Right lung (tissue), 5 donors: ENCODE data around the gene POLR1C. TPM values are rescaled to one million over a fixed set of nuclear protein-coding genes. Genes with fewer than 3 reads are reported as not detected.
A peak's percentile ranks its signal among the peaks of the same experiment; 100 is the strongest.
"Not testable (repeated sequence)": the region's sequence is repeated elsewhere in the genome, so short reads cannot be mapped to it uniquely, and the experiment has no call there.

Experiments
- DNase-seq, 2 donors: peaks; one replicate each; pipeline ENCODE4 v3.0.0-alpha.2; 2013
- polyA plus RNA-seq, 5 donors: library from polyadenylated mRNA; unstranded; fragments of 120-200 nt; gene quantifications; one replicate each; pipeline versions ENCODE4 v1.2.1 to v1.2.3, GENCODE V29; 2013; ENCODE audit warnings: inconsistent platforms in 1 of 5, low replicate concordance in 1 of 5; ENCODE audit not compliant: insufficient read length in 5 of 5, insufficient read depth in 1 of 5

The POLR1C gene
- polyA plus RNA-seq, 5 donors: 33.8 to 37.9 (median 37.0) TPM

DNA sequence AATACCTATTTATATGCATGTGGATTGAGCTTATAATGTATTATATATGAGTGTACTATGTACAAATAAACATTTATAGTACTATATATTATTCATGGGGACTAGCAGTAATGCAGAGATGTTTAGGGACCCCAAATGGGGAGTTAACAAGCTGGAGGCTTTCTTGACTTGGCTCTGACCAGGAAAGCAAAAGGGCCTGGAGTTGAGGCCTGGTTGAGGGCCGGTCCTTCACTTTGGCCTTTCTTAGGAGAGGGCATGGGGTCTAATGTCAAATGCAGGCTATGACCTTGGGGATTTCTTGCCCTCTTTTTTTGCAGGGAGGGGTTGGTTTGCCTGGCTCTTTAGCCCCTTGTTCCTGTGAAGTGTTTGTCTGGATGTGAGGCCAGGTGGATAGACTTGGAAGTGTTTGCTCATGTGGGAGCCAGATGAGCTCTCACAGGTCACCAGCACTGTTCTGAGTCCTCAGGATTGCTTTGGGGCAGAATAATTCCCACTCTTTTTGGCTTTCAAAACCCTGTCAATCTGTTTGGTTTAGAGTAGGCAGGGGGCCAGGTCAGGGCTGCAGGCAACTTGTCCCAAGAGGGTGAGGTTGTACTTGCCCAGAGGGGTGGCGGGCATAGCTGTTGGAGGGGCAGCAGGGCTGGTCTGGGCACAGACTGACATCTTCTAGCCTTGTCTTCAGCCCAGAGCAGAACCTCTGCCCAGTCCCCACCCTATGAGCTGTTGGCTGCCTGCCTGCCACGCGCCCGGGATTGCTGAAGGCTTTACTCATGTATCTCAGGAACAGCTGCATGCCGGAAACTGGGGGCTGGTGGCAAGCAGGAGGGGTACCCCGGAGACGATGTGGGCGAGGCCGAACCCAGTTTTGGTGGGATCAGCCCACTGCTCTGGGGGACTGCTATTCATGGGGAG is 24.9 kb upstream of the POLR1C start:
- peak in 1 of 2 donors; percentile 39 for DNase-seq

DNA sequence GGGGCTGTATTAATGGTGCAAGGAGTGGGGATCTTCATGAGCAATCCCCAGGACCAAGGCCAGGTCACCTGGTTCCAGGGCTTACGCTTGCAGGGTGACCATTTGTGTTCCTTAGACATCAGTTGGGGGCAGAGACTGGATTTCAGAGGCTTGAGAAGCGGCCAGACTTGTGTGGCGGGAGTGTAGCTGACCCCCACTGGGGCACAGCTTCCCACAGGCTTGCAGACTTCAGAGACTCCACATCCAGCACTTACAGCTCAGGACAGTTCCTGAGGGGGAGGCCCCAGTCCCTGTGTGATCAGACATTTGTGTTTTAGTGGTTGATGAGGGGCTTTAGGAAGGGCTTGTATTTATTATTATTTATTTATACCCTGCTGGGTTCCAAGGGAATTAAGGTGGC is 24.2 kb upstream of the POLR1C start:
- no peak for DNase-seq

DNA sequence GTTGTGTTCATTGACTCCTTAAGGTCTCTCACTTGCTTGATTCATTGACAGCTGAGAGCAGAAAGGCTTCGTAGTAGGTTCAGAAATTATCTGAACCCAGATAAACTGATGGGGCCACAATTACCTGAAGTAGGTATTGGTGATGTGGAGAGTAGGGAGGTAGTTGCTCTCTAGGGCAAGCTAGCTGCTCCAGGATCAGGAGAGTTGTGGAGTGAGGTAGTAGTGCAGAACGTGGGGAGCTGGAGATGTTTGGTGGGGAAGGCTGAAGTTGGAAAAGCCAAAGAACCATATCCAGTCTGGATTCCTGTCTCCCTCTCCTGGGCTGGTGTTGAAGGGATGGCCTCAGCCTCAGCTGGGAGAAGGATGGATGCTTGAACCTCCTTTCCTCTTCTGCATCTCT is 23.7 kb upstream of the POLR1C start:
- DNase-seq: no peak

DNA sequence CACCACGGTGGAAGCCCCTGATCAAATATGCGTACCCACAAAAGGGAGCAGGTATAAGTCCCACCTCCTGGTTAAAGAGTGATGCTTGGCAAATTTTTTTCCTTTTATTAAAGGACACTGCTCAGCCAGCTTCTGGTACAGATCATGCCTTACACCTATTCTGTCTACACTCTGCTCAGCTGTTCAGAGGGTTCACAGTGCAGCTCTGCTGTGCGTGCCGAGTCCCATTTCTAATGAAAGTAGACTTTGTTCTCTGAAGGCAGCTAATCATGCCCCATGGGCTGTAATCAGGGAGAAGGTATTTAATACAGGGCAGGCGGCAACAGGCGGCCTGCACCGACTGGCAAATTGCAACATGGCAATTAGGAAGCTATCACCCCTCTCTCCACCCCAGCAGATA is 23.1 kb upstream of the POLR1C start:
- no peak for DNase-seq

DNA sequence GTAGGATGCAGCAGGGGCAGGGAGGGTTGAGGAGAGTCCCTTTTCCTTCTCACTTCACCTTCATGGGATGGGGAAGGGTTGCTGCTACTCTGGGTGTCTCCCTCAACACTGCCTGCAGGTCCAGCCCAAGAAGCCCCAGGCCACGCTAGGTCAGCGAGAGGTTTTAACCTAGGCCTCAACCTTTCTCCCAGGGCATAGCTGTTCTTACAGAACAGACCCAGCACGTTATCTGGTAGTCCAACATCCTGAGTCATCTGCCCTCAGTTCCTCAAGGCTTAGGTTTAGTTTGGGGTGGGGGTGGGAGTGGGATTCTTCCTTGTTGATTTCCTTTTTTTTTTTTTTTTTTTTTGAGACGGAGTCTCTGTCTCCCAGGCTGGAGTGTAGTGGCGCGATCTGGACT is 22.6 kb upstream of the POLR1C start:
- no peak for DNase-seq

DNA sequence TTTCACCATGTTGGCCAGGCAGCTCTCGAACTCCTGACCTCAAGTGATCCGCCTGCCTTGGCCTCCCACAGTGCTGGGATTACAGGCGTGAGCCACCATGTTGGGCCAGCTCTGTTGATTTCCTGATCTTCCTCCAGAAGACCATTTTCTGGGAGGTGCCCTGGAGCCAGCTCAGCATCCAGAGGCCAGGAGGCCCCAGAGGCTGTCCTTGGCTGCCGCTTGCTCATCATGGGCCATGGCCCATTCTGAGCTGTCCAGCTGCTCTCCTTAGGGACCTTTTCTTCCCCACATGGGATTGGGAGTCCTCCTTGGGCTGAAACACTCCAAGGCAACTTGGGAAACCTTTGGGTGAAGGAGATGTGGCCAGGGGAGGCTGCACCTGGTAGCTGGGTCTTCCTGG is 22.1 kb upstream of the POLR1C start:
- no peak for DNase-seq

DNA sequence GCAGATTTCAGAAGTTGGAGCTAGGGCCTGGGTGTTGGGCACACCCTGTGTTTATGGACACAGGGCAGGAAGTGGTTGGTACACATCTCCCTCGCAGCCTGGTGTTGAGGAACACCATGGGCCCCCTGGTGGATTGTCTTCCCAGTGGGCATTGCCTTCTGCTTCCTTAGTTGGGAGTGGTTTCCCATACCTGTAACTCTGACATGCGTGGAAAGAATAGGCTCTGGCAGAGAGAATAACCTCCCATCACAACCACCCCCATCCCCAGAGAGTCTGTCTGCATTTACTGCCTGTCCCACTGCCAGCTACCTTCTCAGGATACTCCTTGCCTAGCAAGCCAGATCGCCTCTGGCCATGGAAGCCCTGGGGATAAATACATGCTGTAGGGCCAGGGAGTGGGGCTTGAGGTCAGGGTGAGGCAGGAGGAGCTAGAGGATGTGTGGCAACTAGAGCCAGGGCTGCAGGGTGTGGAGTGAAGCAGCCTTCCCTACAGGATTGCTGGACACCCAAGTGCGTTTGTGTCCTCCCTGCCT is 21.4 kb upstream of the POLR1C start:
- DNase-seq: no peak

DNA sequence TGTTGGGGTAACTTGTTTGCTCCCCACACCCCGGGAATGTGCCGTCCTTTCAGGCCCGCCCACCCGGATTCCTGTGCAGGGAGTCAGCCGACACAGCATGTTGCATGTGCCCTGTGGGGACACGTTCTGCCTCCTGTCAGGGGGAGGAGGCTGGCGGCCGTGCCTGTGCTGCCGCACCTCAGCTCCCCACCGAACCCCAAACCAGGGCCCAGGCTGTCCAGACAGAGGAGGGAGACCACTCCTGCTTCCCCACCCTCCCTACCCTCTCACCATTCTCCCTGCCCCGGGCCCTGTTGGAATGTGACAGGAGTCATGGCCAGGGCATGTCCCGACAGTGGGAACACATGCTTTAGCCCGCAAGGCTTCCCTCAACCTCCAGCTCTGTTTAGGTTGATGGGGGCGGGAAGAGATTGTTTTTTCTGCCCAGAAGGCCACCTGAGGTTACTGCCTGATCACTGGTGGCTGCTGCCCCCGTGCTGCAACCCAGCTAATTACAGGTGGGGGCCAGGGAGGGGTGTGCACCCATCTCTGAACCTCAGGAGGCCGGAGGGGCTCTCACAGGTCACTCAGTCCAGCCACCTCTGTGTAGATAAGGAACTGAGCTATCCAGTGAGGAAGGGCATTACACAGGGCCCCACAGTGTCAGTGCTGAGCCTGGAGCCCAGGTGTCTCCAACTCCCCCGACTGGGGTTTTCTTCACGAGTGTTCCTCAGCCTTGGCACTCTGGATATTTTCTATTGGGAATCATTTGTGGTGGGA is 20.3 kb upstream of the POLR1C start:
- no peak for DNase-seq

DNA sequence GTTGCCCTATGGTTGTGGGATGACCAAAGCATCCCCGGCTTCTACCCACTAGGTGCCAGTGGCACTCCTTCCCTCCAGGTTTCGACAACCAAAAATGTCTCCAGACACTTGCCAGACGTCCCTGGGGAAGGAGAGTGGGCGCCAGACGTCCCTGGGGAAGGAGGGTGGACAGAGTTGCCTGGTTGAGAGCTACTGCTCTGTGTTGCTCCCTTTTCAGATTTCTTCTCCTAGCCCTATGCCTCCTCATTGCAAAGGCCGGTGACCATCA is 19.8 kb upstream of the POLR1C start:
- DNase-seq: no peak

DNA sequence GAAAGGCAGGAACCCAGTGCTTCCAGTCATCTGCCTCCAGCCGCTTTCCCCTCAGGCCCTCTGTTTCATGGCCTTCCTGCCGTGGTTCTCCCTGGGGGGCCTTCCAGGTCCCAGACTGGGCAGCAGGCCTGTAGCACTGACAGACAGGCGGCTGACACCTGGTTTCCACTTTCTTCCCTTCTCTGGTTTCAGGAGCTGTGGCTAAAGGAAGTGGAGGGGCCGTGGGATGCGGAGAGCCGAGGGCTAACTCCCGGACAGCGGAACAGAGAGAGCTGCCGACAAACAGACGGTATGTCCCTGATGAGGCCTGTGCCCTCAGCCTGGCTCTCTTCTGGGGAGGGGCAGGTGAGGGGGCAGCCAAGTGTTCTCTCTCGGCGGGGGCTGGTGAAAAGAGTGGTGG is 19.2 kb upstream of the POLR1C start:
- no peak for DNase-seq

DNA sequence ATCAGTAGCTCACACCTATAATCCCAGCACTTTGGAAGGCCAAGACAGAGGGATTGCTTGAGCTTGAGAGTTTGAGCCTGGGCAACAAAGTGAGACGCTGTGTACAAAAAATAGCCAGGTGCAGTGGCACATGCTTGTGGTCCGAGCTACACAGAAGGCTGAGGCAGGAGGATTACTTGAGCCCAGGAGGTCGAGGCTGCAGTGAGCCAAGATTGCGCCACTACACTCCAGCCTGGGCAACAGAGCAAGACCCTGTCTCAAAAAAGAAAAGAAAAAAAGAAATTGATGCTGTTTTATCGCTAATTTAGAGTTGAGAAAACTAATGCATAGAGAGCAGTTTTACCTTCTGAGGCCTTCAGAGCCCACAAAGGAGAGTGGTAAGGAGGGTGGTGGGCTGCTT is 18.6 kb upstream of the POLR1C start:
- not testable (repeated sequence) for DNase-seq

DNA sequence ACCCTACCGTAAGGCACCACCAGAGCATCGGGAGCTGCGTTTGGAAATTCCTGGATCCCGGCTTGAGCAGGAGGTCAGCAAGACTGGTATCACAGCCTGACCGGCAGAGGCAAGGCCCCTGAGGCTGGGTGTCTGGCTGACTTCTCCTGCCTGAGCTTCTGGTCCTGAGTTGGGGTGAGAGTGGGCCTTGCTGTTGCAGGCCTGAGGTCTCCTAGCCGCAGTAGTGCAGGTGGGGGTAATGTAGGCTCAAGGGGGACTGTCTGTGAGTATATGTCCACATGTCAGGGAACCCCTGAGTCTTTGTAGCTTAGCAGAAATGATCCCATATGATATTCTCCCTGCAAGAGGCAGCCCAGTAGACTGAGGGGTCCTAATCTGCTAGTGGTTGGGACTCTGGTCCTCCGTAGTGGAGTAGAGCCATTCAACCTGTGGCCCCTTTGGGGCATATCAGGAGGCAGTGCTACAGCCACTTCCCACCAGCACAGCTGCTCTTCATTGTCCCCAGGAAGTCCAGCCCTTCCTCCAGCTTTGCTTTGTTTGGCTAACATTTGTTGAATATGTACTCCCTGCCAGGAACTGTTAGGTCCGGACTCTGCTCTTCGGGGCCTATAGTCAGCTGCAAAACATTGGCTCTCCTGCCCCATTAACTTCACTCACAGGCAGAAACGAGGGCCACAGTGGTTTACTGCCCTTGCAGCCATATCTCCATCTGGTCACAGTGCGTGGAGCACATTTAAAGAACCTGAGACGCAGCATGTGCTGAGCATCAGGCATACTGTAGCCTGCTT is 17.7 kb upstream of the POLR1C start:
- DNase-seq: no peak

DNA sequence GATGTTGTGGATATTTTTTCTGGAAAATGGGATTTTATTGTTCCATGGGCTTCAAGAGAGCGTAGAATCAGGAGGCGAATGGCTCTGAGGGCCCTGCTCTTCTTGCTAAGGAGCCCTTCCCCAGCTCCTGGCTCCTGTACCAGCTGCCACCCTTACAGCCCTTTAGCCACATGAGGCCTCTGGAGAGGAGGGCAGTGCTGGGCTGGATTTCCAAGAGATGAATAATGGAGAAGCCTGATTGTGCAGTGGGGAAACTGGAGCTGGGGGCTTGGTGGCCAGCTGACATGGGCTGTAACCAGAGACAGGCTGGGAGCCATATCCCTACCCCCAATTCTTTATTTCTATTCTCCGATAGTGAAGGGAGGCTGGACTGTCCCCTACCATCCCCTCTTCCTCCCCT is 16.0 kb upstream of the POLR1C start:
- DNase-seq: no peak

DNA sequence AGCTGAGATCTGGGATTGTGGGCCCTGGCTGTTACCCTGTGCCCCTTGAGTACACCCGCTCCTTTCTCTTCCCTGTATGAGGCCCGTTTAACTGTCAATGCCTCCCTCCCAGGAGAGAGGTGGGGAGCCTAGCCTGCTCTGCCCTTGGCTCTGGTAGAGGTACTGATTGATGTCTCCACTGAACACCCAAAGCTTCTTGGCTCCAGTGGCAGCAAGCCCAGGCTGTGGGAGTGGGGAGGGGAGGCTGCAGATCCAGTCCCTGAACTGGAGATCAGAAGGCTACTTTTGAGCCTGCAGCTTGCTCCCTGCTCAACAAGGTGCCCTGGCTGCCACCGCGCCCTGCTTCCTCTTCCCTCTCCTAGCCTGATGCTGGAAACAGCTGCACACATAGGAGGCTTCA is 14.2 kb upstream of the POLR1C start:
- no peak for DNase-seq

DNA sequence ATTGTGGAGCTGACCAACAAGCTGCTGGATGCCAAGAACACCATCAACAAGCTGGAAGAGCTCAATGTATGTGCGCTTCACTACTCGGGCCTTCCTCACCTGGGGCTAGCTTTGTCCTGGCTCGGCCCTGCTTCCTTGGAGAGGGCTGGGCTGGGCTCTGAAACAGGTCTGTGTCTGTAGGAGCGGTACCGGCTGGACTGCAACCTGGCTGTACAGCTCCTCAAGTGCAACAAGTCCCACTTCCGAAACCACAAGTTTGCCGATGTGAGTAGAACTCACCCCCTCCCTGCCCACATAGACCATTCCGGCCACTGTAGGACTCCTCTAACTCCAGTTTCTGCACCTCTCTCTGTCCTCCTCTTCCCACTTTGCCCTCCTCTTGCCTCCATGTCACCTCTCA is 13.4 kb upstream of the POLR1C start:
- no peak for DNase-seq

DNA sequence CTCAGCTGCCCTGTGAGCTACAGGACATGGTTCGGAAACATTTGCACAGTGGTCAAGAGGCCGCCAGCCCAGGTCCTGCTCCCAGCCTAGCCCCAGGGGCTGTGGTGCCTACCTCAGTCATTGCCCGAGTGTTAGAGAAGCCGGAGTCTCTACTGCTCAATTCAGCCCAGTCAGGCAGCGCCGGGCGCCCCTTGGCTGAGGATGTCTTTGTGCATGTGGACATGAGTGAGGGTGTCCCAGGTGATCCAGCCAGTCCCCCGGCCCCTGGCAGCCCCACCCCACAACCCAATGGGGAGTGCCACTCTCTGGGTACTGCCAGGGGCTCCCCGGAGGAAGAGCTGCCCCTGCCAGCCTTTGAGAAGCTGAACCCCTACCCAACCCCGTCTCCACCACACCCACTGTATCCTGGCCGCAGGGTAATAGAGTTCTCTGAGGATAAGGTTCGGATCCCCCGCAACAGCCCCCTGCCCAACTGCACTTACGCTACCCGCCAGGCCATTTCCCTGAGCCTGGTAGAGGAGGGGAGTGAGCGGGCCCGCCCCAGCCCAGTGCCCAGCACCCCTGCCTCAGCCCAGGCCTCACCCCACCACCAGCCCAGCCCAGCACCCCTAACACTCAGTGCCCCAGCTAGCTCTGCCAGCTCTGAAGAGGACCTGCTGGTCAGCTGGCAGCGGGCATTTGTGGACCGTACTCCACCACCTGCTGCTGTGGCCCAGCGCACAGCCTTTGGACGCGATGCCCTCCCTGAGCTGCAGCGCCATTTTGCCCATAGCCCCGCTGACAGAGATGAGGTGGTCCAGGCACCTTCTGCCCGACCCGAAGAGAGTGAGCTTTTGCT is 11.9 kb upstream of the POLR1C start:
- no peak for DNase-seq

DNA sequence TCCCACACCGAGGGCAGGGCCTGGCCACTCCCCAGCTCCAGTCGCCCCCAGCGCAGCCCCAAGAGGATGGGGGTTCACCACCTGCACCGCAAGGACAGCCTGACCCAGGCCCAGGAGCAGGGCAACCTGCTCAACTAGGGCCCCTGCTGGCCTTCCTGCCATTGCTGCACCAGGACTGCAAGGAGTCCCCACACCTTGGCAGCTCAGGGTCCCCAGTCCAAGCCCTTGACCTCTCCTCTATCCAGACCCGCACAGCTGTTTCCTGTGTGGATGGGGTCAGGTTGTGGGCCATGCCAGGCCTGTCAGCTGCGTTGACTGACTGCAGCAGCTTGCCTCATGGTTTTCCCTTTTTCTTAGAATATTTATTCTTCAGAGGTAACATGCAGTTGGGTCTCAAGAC is 11.2 kb upstream of the POLR1C start:
- DNase-seq: no peak

DNA sequence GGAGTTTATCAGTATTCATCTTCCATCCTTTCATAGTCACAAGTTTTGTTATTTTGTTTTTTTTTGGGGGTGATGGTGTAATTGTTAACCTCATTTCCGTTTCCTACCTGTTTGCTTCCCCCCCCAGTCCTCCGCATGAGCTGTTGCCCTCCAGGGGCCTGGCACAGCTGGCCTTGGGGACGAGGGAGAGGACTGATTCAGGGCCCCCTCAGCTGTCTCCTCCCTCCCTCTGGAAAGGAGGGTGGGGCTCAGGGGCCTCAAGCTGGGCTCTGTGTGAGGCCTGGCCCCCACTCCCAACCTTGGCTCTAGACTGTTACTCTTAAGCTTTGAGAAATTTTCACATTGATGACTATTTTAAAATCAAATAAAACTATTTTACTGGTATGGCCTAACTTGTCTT is 10.7 kb upstream of the POLR1C start:
- DNase-seq: no peak

DNA sequence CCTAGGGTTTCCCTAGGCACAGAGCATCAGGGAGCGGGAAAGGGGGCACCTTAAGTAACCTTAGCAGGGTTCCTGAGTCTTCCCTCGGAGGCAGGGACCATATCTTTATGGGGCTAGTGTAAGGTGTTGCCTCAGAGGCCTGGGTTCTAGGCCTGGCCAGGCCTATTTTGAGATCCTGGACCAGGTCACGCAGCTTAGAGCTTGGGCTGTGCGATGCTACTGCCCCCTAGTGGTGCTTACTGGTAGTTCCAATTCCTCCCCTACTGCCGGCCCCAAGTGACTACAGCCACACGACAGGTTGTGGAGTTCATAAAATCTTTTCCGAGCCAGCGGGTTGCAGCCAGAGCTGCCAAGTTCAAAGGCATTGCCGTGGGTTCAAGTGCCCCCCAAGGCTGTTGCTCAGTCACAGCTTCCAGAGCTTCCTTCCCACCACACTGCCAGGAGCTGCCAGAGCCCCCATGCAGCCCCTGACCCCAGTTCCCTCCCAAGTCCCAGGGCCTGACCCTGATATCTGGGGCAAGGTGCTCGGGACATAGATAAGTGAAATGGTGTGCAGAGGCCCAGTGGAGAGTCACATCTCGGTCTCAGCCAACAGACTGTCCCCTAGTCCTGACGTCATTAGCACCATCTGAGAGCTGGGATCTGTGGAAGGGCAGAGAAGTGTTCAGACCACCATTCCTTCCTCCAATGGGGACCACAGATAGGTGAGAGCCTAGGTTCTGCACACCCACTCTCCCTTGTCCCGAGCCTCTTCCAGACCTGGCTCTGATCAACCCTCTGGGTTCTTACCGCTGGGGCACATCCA is 10.0 kb upstream of the POLR1C start:
- DNase-seq: peak; percentile 75 to 82

DNA sequence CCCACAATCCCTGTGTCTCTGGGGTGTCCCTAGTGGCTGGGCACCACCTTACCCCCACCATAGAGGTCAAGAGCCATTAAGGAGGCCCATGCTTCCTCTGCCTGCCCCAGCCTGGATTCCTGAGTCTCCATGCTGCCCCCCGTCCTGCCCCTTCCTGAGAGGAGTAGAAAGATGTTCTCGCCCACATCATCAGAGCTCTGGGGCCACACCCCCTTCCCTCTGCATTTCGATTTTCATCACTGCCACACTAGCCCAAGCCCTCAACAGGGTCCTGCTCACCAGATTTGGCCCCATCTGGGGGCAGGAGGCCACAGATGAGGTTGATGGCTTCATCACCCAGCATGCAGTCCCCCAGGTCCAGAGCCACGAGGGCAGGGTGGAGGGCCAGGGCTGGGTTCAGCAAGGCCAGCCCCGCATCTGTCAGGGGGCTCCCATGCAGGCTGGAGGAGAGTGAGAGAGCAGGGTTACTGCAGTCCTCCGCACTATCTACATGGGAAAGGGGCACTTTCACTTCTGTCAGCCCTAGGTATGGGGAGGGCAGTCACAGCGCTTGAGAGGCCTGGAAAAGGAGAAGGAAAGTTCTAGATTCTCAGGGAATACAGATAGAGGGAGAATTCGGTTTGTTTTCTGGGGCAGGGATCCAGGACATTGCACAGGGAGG is 8.3 kb upstream of the POLR1C start:
- no peak for DNase-seq
